Measurements from ENCODE around the gene CAMK1. TPM values are rescaled to one million over a fixed set of nuclear protein-coding genes. Genes with fewer than 3 reads are reported as not detected.

The CAMK1 gene
- total and polyA plus RNA-seq, 9 of the 15 experiments (the other 6 are each of a cell fraction or from before 2014, with no cell fraction given), result 0.23 to 10.7 (median 6.0) TPM

DNA sequence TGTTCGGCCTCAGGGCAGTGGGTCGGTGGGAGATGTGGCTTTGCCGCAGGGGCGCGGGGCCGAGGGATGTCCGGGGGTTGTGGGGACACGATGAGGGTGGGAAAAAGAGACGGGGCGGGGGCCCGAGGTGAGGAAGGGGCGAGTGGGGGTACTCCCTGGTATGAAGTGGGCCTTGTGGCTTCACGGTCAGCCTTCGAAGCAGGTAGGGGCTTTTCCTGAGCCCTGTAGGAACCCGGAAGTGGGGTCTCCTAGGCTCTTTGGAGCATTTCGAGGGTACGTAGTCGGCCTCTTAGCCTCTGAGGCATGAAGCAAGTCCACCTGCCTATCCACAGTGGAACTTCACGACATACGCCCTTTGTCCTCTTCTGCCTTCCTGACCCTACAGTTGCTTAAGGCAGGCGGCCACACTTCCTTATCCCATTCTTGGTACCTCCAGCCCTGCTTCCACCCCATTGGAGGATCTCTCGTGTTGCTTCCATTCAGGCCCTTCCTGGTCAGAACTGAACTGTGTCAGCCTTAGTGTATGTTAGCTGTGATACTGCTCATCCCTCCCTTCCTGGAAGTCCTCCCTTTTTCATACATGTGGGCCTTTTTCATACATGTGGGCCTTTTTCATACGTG, 23.5 kb upstream of the CAMK1 start (continued):
- TF ChIP-seq GABPB1 (CRISPR knock-in tag; IDR thresholded peaks at IDR 0.05) (peak; percentile 6), ZNF696 (CRISPR knock-in tag; conservative IDR thresholded peaks at IDR 0.05) (no peak), ZNF699 (CRISPR knock-in tag; IDR thresholded peaks at IDR 0.05; ENCODE audit: insufficient replicate concordance) (no peak), ATF1 (CRISPR knock-in tag; IDR thresholded peaks at IDR 0.05) (no peak), ATF1 (tag; IDR thresholded peaks at IDR 0.05) (no peak), MYNN (IDR thresholded peaks at IDR 0.05) (no peak), MYNN (CRISPR knock-in tag; IDR thresholded peaks at IDR 0.05) (no peak), SMARCB1 (IDR thresholded peaks at IDR 0.05; ENCODE audit: insufficient read length, low read depth) (no peak), COPS2 (conservative IDR thresholded peaks at IDR 0.05) (no peak), SREBF1 (IDR thresholded peaks at IDR 0.05; ENCODE audit: borderline replicate concordance, low read depth, low read length) (no peak), POLR2H (tag; IDR thresholded peaks at IDR 0.05; ENCODE audit: low read depth) (no peak; the same call in 1 of the 2 replicates), ZC3H8 (IDR thresholded peaks at IDR 0.05) (no peak), MEF2D (tag; conservative IDR thresholded peaks at IDR 0.05; ENCODE audit: low read depth) (no peak), ETS2 (tag; IDR thresholded peaks at IDR 0.05; ENCODE audit: borderline replicate concordance, poor library complexity, severe bottlenecking) (no peak), CHCHD3 (CRISPR knock-in tag; IDR thresholded peaks at IDR 0.05) (no peak), PRMT5 (CRISPR knock-in tag; IDR thresholded peaks at IDR 0.05) (no peak), ZNF311 (CRISPR knock-in tag; IDR thresholded peaks at IDR 0.05) (no peak), ZNF324 (CRISPR knock-in tag; IDR thresholded peaks at IDR 0.05) (no peak), ZNF217 (CRISPR knock-in tag; IDR thresholded peaks at IDR 0.05) (no peak), ZNF124 (CRISPR knock-in tag; IDR thresholded peaks at IDR 0.05) (no peak), ZNF24 (IDR thresholded peaks at IDR 0.05) (no peak), PCBP1 (IDR thresholded peaks at IDR 0.05; ENCODE audit: low read depth, low read length, poor library complexity, severe bottlenecking) (no peak), BACH1 (tag; IDR thresholded peaks at IDR 0.05) (no peak; the same call in 1 of the 2 replicates), TRIM24 (IDR thresholded peaks at IDR 0.05) (no peak), ZNF253 (CRISPR knock-in tag; conservative IDR thresholded peaks at IDR 0.05) (no peak), ZNF175 (CRISPR knock-in tag; IDR thresholded peaks at IDR 0.05; ENCODE audit: low read depth) (no peak)
- TF ChIP-seq, protein P1, sequence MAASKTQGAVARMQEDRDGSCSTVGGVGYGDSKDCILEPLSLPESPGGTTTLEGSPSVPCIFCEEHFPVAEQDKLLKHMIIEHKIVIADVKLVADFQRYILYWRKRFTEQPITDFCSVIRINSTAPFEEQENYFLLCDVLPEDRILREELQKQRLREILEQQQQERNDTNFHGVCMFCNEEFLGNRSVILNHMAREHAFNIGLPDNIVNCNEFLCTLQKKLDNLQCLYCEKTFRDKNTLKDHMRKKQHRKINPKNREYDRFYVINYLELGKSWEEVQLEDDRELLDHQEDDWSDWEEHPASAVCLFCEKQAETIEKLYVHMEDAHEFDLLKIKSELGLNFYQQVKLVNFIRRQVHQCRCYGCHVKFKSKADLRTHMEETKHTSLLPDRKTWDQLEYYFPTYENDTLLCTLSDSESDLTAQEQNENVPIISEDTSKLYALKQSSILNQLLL (CRISPR knock-in tag; IDR thresholded peaks at IDR 0.05; ENCODE audit: borderline replicate concordance), result no peak
- TF ChIP-seq, protein P2, sequence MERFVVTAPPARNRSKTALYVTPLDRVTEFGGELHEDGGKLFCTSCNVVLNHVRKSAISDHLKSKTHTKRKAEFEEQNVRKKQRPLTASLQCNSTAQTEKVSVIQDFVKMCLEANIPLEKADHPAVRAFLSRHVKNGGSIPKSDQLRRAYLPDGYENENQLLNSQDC (CRISPR knock-in tag; IDR thresholded peaks at IDR 0.05), result no peak; the same call in 1 of the 2 replicates
- TF ChIP-seq, protein P3, sequence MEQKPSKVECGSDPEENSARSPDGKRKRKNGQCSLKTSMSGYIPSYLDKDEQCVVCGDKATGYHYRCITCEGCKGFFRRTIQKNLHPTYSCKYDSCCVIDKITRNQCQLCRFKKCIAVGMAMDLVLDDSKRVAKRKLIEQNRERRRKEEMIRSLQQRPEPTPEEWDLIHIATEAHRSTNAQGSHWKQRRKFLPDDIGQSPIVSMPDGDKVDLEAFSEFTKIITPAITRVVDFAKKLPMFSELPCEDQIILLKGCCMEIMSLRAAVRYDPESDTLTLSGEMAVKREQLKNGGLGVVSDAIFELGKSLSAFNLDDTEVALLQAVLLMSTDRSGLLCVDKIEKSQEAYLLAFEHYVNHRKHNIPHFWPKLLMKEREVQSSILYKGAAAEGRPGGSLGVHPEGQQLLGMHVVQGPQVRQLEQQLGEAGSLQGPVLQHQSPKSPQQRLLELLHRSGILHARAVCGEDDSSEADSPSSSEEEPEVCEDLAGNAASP (IDR thresholded peaks at IDR 0.05), result no peak
- TF ChIP-seq, protein P4, sequence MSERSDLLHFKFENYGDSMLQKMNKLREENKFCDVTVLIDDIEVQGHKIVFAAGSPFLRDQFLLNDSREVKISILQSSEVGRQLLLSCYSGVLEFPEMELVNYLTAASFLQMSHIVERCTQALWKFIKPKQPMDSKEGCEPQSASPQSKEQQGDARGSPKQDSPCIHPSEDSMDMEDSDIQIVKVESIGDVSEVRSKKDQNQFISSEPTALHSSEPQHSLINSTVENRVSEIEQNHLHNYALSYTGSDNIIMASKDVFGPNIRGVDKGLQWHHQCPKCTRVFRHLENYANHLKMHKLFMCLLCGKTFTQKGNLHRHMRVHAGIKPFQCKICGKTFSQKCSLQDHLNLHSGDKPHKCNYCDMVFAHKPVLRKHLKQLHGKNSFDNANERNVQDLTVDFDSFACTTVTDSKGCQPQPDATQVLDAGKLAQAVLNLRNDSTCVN (CRISPR knock-in tag; IDR thresholded peaks at IDR 0.05), result no peak
